Esophagus squamous epithelium (tissue), 5 donors: ENCODE results near the gene MED15. TPM values are rescaled to one million over a fixed set of nuclear protein-coding genes. Genes with fewer than 3 reads are reported as not detected.

Source experiments
- DNase-seq: peaks from one replicate; lab custom pipeline; 2025; lab: John Stamatoyannopoulos, UW
- H3K27ac ChIP-seq, 4 donors: fragments of 200-600 bp; sonication (generic); one replicate each; pipeline ENCODE4 v1.5.1; 2016 to 2019; ENCODE audit warnings: mild to moderate bottlenecking in 1 of 4
- H3K27me3 ChIP-seq, 4 donors: fragments of 200-600 bp; sonication (generic); 1 replicate in 3 of 4; 2 replicates in 1 of 4; pipeline versions ENCODE4 v1.5.1 to v1.6.0; 2017 to 2021; ENCODE audit warnings: antibody characterized with exemption in 1 of 4
- H3K36me3 ChIP-seq, 3 donors: fragments of 200-600 bp; sonication (generic); one replicate each; pipeline ENCODE4 v1.5.1; 2016 to 2019
- H3K4me1 ChIP-seq, 3 donors: fragments of 200-600 bp; sonication (generic); one replicate each; pipeline ENCODE4 v1.5.1; 2017 to 2019
- H3K4me3 ChIP-seq, 4 donors: fragments of 200-600 bp; sonication (generic); 1 replicate in 3 of 4; 2 replicates in 1 of 4; pipeline ENCODE4 v1.5.1; 2016 to 2019; ENCODE audit warnings: mild to moderate bottlenecking in 2 of 4, moderate library complexity in 1 of 4
- H3K9me3 ChIP-seq, 3 donors: fragments of 200-600 bp; sonication (generic); one replicate each; pipeline ENCODE4 v1.5.1; 2016 to 2019
- POLR2A ChIP-seq, 4 donors: fragments of 450-650 bp; IDR thresholded peaks; one replicate each; pipeline ENCODE4 v1.6.1; 2017; ENCODE audit warnings: antibody characterized with exemption in 4 of 4, mild to moderate bottlenecking in 4 of 4, moderate library complexity in 3 of 4
- WGBS, 2 donors: methylation state at CpG; one replicate each; pipeline ENCODE4 v1.1.5; 2018; 5-methylcytosine and 5-hydroxymethylcytosine counted together
- intact Hi-C: fragments of 100-400 bp; cut with DNase I; formaldehyde crosslinking; loops from one replicate; pipeline ENCODE4 v1.15.0; 2022
- total RNA-seq, 4 donors: library from RNA; depleted of rRNA; stranded (reverse); fragments of >200 nt; gene quantifications; one replicate each; pipeline ENCODE4 v1.1.0, GENCODE V29; 2016
- TF ChIP-seq, protein P1 (sequence below), 6 experiments: fragments of 450-650 bp in 4 of 6; fragments of 200-600 bp in 2 of 6; sonication (generic) in 2 of 6; IDR thresholded peaks; one replicate each; pipeline ENCODE4 v1.5.1; 2016 to 2019; ENCODE audit warnings: antibody characterized with exemption in 6 of 6, mild to moderate bottlenecking in 4 of 6, moderate library complexity in 4 of 6
- donor health status: DM: yes; HTN: yes; CAD: no.

MED15 gene
- total RNA-seq, 4 donors from 2014 or later = 31.6 to 51.4 (median 46.1) TPM

DNA sequence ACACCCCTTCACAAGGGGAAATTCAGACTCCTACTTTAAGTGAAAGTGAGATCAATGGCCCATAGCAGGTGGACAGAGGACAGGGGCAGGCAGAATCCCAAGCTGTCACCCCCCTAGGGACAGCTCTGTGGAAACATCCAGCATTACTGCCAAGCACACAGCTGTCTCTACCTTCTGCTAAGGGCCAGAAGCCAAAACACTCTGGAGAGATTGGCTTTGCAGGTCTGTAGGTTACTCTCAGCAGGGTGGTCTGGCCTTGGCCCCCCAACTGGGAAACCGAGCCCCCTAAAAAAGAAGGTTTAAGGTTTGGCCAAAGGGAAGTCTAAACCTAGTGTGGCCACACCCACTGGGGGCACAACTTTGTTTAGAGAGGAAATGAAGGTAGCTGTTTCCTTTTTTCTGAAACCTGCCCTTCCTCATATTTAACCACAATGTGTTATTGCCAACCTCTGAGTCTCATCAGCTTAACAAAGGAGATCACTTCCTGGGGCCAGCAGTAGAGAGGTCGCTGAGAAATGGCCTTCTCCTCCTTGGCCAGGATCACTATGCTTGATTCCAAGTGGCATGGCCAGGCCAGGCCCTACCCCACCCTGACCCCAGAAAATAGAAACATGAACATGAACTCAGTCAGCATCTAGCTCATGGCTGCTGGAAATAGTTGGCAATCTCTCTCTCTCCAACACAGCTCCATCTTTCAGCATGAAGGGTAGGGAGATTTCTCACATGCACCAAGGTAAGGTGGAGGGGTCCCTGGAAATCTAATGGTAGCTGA, 43.9 kb upstream of the MED15 start:
- Histone ChIP-seq H3K9me3 (no peaks in the 10 kb centered on the region), H3K4me3 (no peak overlapping the region), H3K27ac (peak overlapping the region in 3 of 4 donors; percentile 4 to 73 (median 69)), H3K4me1 (peaks cover 0 to 14% (median 13%) of the 10 kb centered on the region in 3 donors), H3K27me3 (no peaks in the 10 kb centered on the region), H3K36me3 (peaks cover 0 to 34% (median 0%) of the 10 kb centered on the region in 3 donors)
- whole genome bisulfite sequencing, 2 donors = 78 to 86% methylated on average over 1 to 2 of the region's 2 CpGs
- intact Hi-C loops = no loop called here
- TF ChIP-seq POLR2A (IDR thresholded peaks at IDR 0.05) = no peak
- TF ChIP-seq, protein P1, sequence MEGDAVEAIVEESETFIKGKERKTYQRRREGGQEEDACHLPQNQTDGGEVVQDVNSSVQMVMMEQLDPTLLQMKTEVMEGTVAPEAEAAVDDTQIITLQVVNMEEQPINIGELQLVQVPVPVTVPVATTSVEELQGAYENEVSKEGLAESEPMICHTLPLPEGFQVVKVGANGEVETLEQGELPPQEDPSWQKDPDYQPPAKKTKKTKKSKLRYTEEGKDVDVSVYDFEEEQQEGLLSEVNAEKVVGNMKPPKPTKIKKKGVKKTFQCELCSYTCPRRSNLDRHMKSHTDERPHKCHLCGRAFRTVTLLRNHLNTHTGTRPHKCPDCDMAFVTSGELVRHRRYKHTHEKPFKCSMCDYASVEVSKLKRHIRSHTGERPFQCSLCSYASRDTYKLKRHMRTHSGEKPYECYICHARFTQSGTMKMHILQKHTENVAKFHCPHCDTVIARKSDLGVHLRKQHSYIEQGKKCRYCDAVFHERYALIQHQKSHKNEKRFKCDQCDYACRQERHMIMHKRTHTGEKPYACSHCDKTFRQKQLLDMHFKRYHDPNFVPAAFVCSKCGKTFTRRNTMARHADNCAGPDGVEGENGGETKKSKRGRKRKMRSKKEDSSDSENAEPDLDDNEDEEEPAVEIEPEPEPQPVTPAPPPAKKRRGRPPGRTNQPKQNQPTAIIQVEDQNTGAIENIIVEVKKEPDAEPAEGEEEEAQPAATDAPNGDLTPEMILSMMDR (IDR thresholded peaks at IDR 0.05) = no peak
- DNase-seq = no peak

DNA sequence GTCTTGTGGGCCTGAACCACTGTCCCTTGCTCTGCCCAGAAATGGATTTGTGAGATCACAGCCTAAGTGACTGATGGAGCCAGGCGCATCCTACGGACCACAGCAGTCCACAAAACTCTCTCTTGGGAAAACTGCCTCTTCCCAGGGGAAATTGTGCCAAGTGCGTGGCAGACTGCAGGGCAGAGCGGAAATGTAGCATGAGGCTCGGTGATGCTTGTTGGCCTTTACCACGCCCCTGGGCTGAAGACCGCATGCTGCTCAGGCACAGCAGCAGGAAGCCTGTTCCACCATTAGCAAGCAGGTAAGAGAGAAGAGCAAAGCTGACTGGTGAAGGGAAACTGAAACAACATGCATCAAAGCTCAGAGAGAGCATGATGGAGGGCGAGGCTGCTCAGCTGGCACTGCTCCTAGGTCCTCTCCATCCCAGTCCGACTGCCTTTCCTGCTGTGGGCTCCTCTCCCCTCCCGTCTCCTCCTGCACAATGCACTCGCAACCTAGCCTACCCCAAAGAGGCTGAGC, 43.3 kb upstream of the MED15 start:
- WGBS, 2 donors = 63 to 84% methylated on average over 5 to 8 of the region's 11 CpGs
- Histone ChIP-seq H3K27me3 (no peaks in the 10 kb centered on the region), H3K27ac (peak overlapping the region in 2 of 4 donors; percentile 69 to 73), H3K4me3 (no peak overlapping the region), H3K4me1 (peaks cover 0 to 14% (median 13%) of the 10 kb centered on the region in 3 donors), H3K36me3 (peaks cover 0 to 34% (median 0%) of the 10 kb centered on the region in 3 donors), H3K9me3 (no peaks in the 10 kb centered on the region)
- DNase-seq = no peak
- no peak for TF ChIP-seq POLR2A (IDR thresholded peaks at IDR 0.05)
- TF ChIP-seq, protein P1 (IDR thresholded peaks at IDR 0.05) = no peak
- intact Hi-C loops = no loop called here

DNA sequence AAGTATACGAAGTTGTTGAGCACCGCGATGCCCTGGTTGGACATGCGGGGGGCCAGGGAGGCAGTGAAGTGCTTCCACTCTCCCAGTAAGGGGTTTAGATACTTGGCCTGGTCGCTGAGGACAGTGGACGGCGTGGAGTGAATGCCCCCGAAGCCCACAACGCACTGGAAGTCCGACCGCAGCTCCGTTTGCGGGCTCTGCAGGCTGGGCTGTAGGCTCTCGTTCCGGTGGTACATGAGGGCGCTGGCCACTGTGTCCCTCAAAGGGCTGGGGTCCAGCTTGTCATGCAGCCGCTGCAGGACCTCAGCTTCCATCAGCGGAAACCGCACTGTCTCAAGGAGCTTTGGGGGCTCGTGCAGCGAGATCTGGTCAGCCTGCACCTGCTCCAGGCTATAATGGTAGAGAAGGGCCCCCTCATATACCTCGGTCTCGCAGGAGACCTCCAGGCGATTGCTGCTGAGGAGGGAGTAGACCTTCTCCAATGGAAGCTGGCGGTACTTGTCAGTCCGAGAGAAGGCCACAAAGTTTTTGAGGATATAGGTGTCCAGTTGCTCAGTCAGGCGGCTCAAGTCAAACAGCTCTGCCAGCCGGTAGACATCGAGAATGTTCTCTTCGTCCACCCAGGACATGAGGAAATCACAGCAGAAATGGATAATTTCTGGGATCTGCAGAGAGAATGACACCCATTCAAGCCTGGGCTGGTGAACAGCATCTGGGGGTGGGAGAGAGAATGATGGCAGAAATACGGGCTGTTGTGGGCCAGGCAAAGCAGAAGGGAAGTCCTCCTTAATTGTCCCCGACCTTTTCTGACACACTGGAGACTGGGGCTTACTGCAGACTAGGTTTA, 42.3 kb upstream of the MED15 start:
- no peak for TF ChIP-seq POLR2A (IDR thresholded peaks at IDR 0.05)
- TF ChIP-seq, protein P1 (IDR thresholded peaks at IDR 0.05) = no peak
- no peak for DNase-seq
- H3K4me3 ChIP-seq = no peak overlapping the region
- H3K27me3 ChIP-seq = no peaks in the 10 kb centered on the region
- H3K27ac ChIP-seq = no peak overlapping the region
- H3K9me3 ChIP-seq = no peaks in the 10 kb centered on the region
- intact Hi-C loops = no loop called here
- H3K36me3 ChIP-seq = peaks cover 0 to 35% (median 0%) of the 10 kb centered on the region in 3 donors
- H3K4me1 ChIP-seq = peaks cover 0 to 14% (median 13%) of the 10 kb centered on the region in 3 donors
- 93 to 95% methylated on average over 8 to 11 of the region's 32 CpGs for WGBS, 2 donors

DNA sequence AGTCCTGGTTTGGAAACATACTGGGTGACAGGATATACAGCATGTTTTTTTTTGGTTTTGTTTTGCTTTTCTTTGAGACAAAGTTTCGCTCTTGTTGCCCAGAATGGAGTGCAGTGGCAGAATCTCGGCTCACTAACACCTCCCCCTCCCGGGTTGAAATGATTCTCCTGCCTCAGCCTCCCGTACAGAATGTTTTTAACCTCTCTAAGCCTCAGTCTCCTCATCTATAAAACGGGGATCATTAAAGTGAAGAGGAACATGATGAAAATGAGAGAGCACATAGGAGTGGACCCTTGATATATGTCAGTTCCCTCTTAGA, 41.7 kb upstream of the MED15 start:
- Histone ChIP-seq H3K4me1 (peaks cover 0 to 14% (median 13%) of the 10 kb centered on the region in 3 donors), H3K4me3 (no peak overlapping the region), H3K27me3 (no peaks in the 10 kb centered on the region), H3K27ac (no peak overlapping the region), H3K9me3 (no peaks in the 10 kb centered on the region), H3K36me3 (peaks cover 0 to 40% (median 0%) of the 10 kb centered on the region in 3 donors)
- intact Hi-C loops = no loop called here
- 71 to 84% methylated on average over 3 to 4 of the region's 5 CpGs for WGBS, 2 donors
- no peak for TF ChIP-seq POLR2A (IDR thresholded peaks at IDR 0.05)
- TF ChIP-seq, protein P1 (IDR thresholded peaks at IDR 0.05) = no peak
- DNase-seq = no peak
